ENCODE measurements around the gene VOPP1.
A peak's percentile ranks its signal among the peaks of the same experiment; 100 is the strongest.

Gene VOPP1

DNA sequence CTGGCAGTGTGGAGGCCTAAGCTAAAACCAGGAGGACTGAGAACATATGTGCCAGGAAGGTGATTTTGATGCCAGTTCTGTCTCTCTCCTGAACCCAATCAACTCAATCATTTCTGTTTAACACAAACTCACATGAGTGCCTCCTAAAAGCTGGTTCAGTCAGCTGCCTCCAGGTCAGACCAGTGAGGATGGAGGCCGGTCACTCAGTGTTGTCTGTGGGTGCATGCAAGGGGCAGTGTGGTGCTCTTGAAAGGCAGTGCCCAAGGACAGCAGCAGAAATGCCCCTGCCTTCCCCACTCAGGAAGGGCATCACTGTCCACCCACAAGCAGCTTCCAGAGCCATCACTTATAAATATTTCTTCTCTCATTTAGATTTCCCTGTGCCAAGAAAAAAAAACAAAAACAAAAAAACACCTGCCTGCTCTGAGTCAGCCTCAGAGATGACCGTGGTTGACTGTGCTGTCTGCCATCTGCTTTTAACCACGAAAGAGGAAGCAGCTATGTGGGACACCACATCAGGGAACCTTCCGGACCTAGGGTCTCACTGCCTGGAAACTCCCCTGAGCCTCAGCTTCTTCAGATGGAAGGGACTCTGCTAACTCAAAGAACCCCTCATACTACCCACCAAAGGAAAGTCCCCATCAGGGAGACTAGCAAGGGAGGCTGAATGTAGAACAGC is 39.1 kb downstream of the VOPP1 start:
- DNase-seq (ENCODE audit: low read depth), result peak; percentile 97
- TF ChIP-seq, protein P1, sequence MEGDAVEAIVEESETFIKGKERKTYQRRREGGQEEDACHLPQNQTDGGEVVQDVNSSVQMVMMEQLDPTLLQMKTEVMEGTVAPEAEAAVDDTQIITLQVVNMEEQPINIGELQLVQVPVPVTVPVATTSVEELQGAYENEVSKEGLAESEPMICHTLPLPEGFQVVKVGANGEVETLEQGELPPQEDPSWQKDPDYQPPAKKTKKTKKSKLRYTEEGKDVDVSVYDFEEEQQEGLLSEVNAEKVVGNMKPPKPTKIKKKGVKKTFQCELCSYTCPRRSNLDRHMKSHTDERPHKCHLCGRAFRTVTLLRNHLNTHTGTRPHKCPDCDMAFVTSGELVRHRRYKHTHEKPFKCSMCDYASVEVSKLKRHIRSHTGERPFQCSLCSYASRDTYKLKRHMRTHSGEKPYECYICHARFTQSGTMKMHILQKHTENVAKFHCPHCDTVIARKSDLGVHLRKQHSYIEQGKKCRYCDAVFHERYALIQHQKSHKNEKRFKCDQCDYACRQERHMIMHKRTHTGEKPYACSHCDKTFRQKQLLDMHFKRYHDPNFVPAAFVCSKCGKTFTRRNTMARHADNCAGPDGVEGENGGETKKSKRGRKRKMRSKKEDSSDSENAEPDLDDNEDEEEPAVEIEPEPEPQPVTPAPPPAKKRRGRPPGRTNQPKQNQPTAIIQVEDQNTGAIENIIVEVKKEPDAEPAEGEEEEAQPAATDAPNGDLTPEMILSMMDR (IDR thresholded peaks at IDR 0.05; ENCODE audit: insufficient read depth, low read depth, low read length, missing control alignments), result no peak
- H3K4me3 ChIP-seq (ENCODE audit: low read depth, low read length), result peak overlapping the region; percentile 42

DNA sequence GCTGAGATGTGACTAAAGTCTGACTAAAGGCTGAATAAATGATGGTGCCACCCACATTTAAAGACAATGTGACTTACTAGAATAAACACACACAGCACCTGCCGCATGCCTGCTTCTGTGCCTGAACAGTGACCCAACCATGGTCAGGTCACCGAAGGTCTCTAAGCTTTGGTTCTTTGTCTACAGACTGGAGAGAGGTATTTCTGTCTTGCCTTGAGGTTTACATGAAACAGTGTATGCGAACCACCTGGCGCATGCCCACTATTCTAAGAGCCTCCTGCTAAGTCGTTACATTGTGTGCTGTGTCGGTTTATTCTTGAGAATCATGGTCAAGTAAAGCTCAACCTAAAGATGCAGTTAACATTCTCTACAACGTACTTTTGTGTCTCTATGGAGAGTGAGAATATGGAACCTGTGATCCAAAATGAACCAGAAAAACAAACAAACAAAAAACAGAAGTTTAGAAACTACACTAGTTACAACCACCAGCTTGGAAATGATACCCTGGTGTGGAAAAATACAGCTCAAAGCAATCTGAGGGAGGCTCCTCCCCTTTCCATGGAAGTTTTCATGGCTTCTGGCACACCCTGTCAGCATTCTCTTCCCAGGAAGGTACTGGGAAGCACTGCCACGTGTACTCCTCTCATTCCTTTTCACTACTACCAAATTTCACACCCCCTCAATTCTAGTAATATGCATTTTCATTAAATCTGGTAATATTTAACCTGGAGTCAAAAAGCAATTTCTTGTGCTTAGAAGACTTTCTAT is 40.0 kb downstream of the VOPP1 start:
- TF ChIP-seq, protein P1 (IDR thresholded peaks at IDR 0.05; ENCODE audit: insufficient read depth, low read depth, low read length, missing control alignments), result no peak
- peak overlapping the region; percentile 42 for H3K4me3 ChIP-seq (ENCODE audit: low read depth, low read length)
- DNase-seq (ENCODE audit: low read depth), result peak; percentile 88

DNA sequence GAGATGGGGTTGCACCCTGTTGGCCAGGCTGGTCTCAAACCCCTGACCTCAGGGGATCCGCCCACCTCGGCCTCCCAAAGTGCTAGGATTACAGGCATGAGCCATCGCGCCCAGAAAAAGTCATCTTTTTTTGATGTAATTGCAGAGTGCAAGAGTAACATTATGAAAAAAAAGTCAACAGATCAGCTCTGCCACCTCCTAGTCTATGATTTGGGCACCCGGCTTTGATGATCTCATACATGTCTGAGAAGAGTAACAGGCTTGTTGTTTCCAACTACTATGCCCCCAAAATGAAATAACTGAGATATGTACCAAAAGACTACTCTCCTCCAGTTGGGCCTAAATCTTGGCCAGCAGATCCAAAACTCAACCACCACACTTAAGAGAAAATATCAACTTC is 40.8 kb downstream of the VOPP1 start:
- H3K4me3 ChIP-seq (ENCODE audit: low read depth, low read length), result peak overlapping the region; percentile 42
- no peak for DNase-seq (ENCODE audit: low read depth)
- TF ChIP-seq, protein P1 (IDR thresholded peaks at IDR 0.05; ENCODE audit: insufficient read depth, low read depth, low read length, missing control alignments), result no peak

DNA sequence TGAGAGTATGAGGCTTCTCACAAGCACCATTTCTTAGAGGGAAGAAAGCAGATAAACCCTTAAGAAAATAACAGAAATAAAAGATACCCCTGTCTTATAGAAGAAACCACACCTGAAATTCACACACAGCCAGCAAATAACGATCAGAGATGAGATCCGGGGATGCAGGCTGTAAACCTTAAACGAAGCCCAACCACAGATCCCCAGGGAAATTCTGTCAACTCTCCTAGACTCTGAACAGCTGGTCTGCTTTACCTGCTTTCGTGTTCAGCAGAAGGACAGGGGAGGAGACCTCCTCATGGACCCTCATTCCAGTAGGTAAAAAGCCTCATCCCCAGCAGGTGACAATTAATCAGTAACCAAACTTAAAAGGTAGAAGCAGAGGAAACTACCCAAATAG is 45.0 kb downstream of the VOPP1 start:
- no peak for DNase-seq (ENCODE audit: low read depth)
- H3K4me3 ChIP-seq (ENCODE audit: low read depth, low read length), result no peak overlapping the region
- TF ChIP-seq, protein P1 (IDR thresholded peaks at IDR 0.05; ENCODE audit: insufficient read depth, low read depth, low read length, missing control alignments), result no peak

DNA sequence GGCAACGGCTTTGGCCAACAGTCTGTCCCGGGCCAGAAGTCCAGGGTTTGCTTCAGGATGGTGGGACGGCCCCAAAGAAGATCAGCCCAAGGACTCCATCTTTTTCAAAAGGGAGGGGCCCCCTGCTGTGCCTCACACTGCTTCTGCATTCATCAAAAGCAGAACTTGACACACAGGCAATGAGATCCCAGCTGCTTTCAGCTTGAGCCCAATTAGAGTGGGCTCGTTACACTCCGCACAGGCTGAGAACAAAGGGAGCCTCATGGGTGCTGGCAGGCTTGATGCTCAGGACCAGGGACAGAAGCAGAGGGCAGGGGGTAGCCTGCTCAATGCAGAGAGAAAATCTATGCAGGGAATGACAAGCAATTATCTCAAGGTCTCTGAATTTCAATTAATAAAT is 45.5 kb downstream of the VOPP1 start:
- no peak overlapping the region for H3K4me3 ChIP-seq (ENCODE audit: low read depth, low read length)
- no peak for DNase-seq (ENCODE audit: low read depth)
- TF ChIP-seq, protein P1 (IDR thresholded peaks at IDR 0.05; ENCODE audit: insufficient read depth, low read depth, low read length, missing control alignments), result no peak

DNA sequence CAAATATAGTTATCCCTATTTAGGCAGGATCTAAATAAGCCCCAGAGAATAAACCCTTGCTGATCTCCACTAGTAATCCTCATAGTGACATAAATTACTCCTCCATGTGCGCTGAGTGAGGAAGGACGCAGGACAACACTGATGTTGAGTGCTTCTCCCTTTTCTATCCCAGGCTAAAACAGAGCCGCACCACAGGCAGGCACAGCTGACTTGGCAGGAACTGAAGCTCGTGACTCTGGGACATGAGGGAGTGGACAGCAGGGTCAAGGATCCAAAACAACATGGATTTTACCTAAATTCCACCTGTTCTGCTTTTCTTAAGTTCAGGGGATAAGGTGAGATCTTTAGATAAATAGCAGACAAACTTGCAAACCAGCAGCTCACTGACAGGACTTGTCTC is 46.0 kb downstream of the VOPP1 start:
- DNase-seq (ENCODE audit: low read depth), result no peak
- no peak overlapping the region for H3K4me3 ChIP-seq (ENCODE audit: low read depth, low read length)
- TF ChIP-seq, protein P1 (IDR thresholded peaks at IDR 0.05; ENCODE audit: insufficient read depth, low read depth, low read length, missing control alignments), result no peak
